ENCODE measurements around the gene GNAL. TPM values are rescaled to one million over a fixed set of nuclear protein-coding genes. Genes with fewer than 3 reads are reported as not detected.

GNAL gene
- total RNA-seq, 1 experiment from 2014 or later: 24.0 TPM

- no CpG with 5 or more reads among the region's 8 CpGs for WGBS (ENCODE audit: extremely low coverage, insufficient read length, low lambda C conversion rate)
- Histone ChIP-seq H2BK15ac (ENCODE audit: low read depth, low read length) (no peak overlapping the region), H2BK5ac (ENCODE audit: insufficient read length, low read length) (no peak overlapping the region)
Observed at GRCh38 chr18:11868230-11868629, 179.2 kb downstream of the GNAL start.

More at GRCh38 chr18:11868230-11868629, 179.2 kb downstream of the GNAL start:
- Histone ChIP-seq H3K4me2 (ENCODE audit: insufficient read depth, insufficient read length, low read length) (no peak overlapping the region), H3K27me3 (ENCODE audit: insufficient read depth, low read length) (no peaks in the 10 kb centered on the region), H3K9ac (ENCODE audit: extremely low read depth, insufficient read length, low read length) (no peak overlapping the region), H3K56ac (ENCODE audit: insufficient read length, low read depth, low read length) (no peak overlapping the region), H4K8ac (replicated peaks; ENCODE audit: insufficient read length, low read depth, low read length) (peak overlapping the region; percentile 18), H3K18ac (ENCODE audit: insufficient read length, low read depth, low read length) (no peak overlapping the region), H3K4ac (ENCODE audit: low read depth, low read length) (no peak overlapping the region), H3K79me1 (ENCODE audit: insufficient read depth, low read depth, low read length, poor library complexity, severe bottlenecking) (no peaks in the 10 kb centered on the region), H3K27ac (ENCODE audit: insufficient read length, low read depth, low read length) (no peak overlapping the region), H2BK120ac (ENCODE audit: low read depth, low read length, poor library complexity, severe bottlenecking) (no peak overlapping the region), H4K5ac (ENCODE audit: insufficient read length, low read depth, low read length) (no peak overlapping the region), H3T11ph (ENCODE audit: low read length) (no peak overlapping the region), H3K9me3 (ENCODE audit: control insufficient read depth, low read depth, low read length) (no peaks in the 10 kb centered on the region), H3K79me2 (ENCODE audit: insufficient read depth, low read length) (no peaks in the 10 kb centered on the region), H2BK20ac (ENCODE audit: low read depth, low read length, poor library complexity, severe bottlenecking) (no peak overlapping the region), H3K23me2 (ENCODE audit: insufficient read length, low read depth, low read length, poor library complexity, severe bottlenecking) (no peaks in the 10 kb centered on the region), H4K20me1 (ENCODE audit: control insufficient read depth, insufficient read depth, insufficient read length) (no peaks in the 10 kb centered on the region), H4K91ac (ENCODE audit: insufficient read length, low read depth, low read length) (no peak overlapping the region), H3K4me1 (ENCODE audit: insufficient read depth, low read length) (peaks cover 4% of the 10 kb centered on the region), H2AK5ac (ENCODE audit: insufficient read length, low read length) (no peak overlapping the region), H3K14ac (ENCODE audit: insufficient read depth, low read length) (no peak overlapping the region), H3K23ac (ENCODE audit: insufficient read length, low read depth, low read length) (no peak overlapping the region), H2AFZ (ENCODE audit: low read length) (no peak overlapping the region), H2BK12ac (ENCODE audit: insufficient read length, low read depth, low read length) (no peak overlapping the region)
- no peaks in the 10 kb centered on the region for H3K9me3 Mint-ChIP-seq
- no peak for TF ChIP-seq CTCF (conservative IDR thresholded peaks at IDR 0.05)
- H3K4me1 Mint-ChIP-seq: peaks cover 7 to 8% of the 10 kb centered on the region in 2 experiments
- H3K27ac Mint-ChIP-seq: peak overlapping the region in 2 of 3 experiments; percentile 57 to 70; a peak in 3 of 7 replicates
- no peak for DNase-seq
- no peak overlapping the region for H3K4me3 Mint-ChIP-seq
- H3K36me3 Mint-ChIP-seq (ENCODE audit: insufficient read depth in 1 of 3, low read depth in 3 of 3): peaks cover 8 to 36% (median 13%) of the 10 kb centered on the region in 3 experiments; a peak in 6 of 7 replicates
- H3K27me3 Mint-ChIP-seq (ENCODE audit: low read depth): no peaks in the 10 kb centered on the region
